GM18505 (cell line): ENCODE data around the gene ACSM2B.
"Not testable (repeated sequence)": the region's sequence is repeated elsewhere in the genome, so short reads cannot be mapped to it uniquely, and the experiment has no call there.

ENCODE experiments used
- ATAC-seq: cut with Tn5 transposase; IDR thresholded peaks from one replicate; pipeline ENCODE4 v1.9.1; 2021; ENCODE audit not compliant: unreplicated experiment
- POLR2A ChIP-seq: IDR thresholded peaks from 4 replicates; pipeline ENCODE4 v1.6.1; 2011; ENCODE audit warnings: borderline replicate concordance; ENCODE audit not compliant: insufficient read depth, insufficient read length; ENCODE audit errors: extremely low read depth

The ACSM2B gene

GRCh38 chr16:20576145-20576544, at the start of gene ACSM2B:
ACSM2B (minus strand) TSS chr16:20576367; CDS start chr16:20564845, 11,522 bp downstream.
- ATAC-seq: not testable (repeated sequence)

GRCh38 chr16:20624882-20625807, 49.0 kb upstream of the ACSM2B start:
- TF ChIP-seq POLR2A: no peak

GRCh38 chr16:20624205-20624604, 48.0 kb upstream of the ACSM2B start:
- ATAC-seq: no peak

More at GRCh38 chr16:20624882-20625807, 49.0 kb upstream of the ACSM2B start:
- ATAC-seq: no peak

GRCh38 chr16:20622498-20622870, 46.3 kb upstream of the ACSM2B start:
- no peak for TF ChIP-seq POLR2A
- ATAC-seq: no peak

More at GRCh38 chr16:20624205-20624604, 48.0 kb upstream of the ACSM2B start:
- TF ChIP-seq POLR2A: no peak

- no peak for TF ChIP-seq POLR2A
- no peak for ATAC-seq
Measured at GRCh38 chr16:20621406-20621805, 45.2 kb upstream of the ACSM2B start.

GRCh38 chr16:20620770-20621169, 44.6 kb upstream of the ACSM2B start:
- no peak for ATAC-seq
- TF ChIP-seq POLR2A: no peak

GRCh38 chr16:20620003-20620402, 43.8 kb upstream of the ACSM2B start:
- no peak for ATAC-seq
- TF ChIP-seq POLR2A: no peak

GRCh38 chr16:20617271-20617670, 41.1 kb upstream of the ACSM2B start:
- ATAC-seq: no peak
- no peak for TF ChIP-seq POLR2A

GRCh38 chr16:20614186-20615141, 38.3 kb upstream of the ACSM2B start:
- ATAC-seq: no peak
- TF ChIP-seq POLR2A: no peak

- TF ChIP-seq POLR2A: no peak
- no peak for ATAC-seq
Measured at GRCh38 chr16:20613481-20614185, 37.5 kb upstream of the ACSM2B start.

GRCh38 chr16:20612551-20613480, 36.6 kb upstream of the ACSM2B start:
- TF ChIP-seq POLR2A: no peak
- no peak for ATAC-seq

GRCh38 chr16:20611975-20612481, 35.9 kb upstream of the ACSM2B start:
- ATAC-seq: no peak
- no peak for TF ChIP-seq POLR2A
